Activated naive CD4-positive, alpha-beta T cell treated with anti-CD3 and anti-CD28 coated beads, Interleukin-2, amount 10 ng/mL, durations not matched to agents 5 hours and 36 hours (primary cell): ENCODE data around the gene IL5RA. TPM values are rescaled to one million over a fixed set of nuclear protein-coding genes. Genes with fewer than 3 reads are reported as not detected.

Experiments used
- total RNA-seq, 2 experiments: library from RNA; stranded (reverse); gene quantifications; one replicate each; pipeline ENCODE4 v1.2.3, GENCODE V29; 2021

The IL5RA gene, protein sequence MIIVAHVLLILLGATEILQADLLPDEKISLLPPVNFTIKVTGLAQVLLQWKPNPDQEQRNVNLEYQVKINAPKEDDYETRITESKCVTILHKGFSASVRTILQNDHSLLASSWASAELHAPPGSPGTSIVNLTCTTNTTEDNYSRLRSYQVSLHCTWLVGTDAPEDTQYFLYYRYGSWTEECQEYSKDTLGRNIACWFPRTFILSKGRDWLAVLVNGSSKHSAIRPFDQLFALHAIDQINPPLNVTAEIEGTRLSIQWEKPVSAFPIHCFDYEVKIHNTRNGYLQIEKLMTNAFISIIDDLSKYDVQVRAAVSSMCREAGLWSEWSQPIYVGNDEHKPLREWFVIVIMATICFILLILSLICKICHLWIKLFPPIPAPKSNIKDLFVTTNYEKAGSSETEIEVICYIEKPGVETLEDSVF
- not detected for total RNA-seq

DNA sequence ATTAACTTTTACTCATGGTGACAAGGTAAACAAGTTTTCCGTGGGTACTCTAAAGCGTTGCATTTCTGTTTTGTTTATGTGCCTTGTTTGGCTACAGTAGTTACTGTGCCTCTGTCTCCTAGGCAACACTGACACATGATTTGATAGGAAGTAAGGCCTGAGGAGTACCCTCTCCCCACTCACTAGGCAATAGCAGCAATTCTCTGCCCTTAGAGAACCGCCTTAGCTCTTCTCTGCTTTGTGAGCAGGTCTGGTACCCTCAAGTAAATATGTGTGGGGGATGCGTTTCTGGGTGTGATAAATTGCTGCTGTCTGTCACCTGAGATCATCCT lies at the start of gene IL5RA:
Gene IL5RA (minus strand): TSS at position 76 of the 332 bp plus-strand sequence. CDS start 5,390 bp downstream, outside the sequence.

DNA sequence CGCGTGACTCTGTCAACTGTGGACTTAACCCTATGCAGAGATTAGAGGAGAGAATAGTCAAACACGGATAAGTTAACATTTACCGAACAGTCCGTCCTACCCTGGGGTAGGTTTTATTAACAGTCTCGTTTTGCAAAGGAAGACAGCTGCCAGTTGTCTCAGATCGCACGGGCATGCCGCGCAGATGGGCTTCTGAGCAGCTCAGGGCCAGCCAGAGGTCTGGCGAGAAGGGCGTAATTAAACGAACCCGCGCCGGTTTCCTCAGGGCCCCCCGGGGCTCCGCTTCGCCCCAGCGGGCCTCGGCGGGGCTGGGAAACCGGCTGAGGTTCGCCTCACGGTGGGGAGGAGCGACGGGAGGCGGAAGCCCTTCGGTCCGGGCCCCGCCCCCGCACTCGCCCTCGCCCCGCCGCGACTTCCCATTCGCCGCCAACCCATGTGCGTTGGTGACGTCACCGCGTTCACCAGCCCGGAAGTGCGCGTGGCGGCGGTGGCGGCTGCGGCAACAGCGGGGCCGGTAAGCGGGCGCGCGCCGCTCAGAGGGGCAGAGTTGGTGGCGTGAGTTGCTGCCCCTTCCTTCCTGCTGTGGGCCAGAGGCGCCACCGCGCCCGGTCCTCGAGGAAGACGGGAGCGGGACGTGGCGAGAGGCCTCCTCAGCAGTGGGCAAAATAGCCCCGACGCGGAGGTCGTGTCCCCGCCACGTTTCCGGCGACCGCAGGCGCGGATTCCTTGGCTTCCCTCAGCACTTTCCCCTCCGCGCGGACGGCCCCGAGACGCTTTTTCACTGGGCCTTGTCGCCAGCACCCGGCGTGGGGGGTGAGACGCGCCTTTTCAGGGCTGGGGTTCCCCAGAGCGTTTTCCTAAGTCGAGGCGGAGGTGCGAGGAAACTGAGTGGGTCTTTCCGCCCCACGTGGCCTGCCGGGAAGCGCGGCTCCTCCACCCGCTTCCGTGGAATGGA lies 16.6 kb upstream of the IL5RA start, which contains the start of gene TRNT1:
Gene TRNT1 (plus strand): TSS at position 464 of the 955 bp plus-strand sequence. CDS start 2,101 bp downstream, outside the sequence.

Other genes starting within 250 kb of the IL5RA start
- gene TRNT1, start 16.6 kb upstream of the IL5RA start, total RNA-seq, result 10 to 100 TPM; 31.6 to 34.3 TPM
- gene CRBN, start 69.3 kb upstream of the IL5RA start, total RNA-seq, result 10 to 100 TPM; 83.9 to 90.9 TPM